Endothelial cell (in vitro differentiated cells): ENCODE measurements around the gene SERPINE1. TPM values are rescaled to one million over a fixed set of nuclear protein-coding genes. Genes with fewer than 3 reads are reported as not detected.

Source experiments
- DNase-seq: peaks from one replicate; pipeline ENCODE4 v3.0.0; 2021; ENCODE audit warnings: low spot score
- H3K27ac Mint-ChIP-seq: one replicate; pipeline ENCODE4 v1.8.0; 2021; ENCODE audit warnings: mixed read lengths, inconsistent platforms; ENCODE audit not compliant: unreplicated experiment
- H3K27me3 Mint-ChIP-seq: one replicate; pipeline ENCODE4 v1.8.0; 2021; ENCODE audit warnings: mild to moderate bottlenecking, moderate library complexity, mixed read lengths, inconsistent platforms; ENCODE audit not compliant: unreplicated experiment
- H3K36me3 Mint-ChIP-seq: one replicate; pipeline ENCODE4 v1.8.0; 2021; ENCODE audit warnings: mild to moderate bottlenecking, low read depth, mixed read lengths, inconsistent platforms; ENCODE audit not compliant: unreplicated experiment
- H3K4me1 Mint-ChIP-seq: one replicate; pipeline ENCODE4 v1.8.0; 2021; ENCODE audit warnings: mild to moderate bottlenecking, mixed read lengths, inconsistent platforms; ENCODE audit not compliant: unreplicated experiment
- H3K4me3 Mint-ChIP-seq: one replicate; pipeline ENCODE4 v1.8.0; 2021; ENCODE audit warnings: mild to moderate bottlenecking, mixed read lengths, inconsistent platforms; ENCODE audit not compliant: unreplicated experiment
- H3K9me3 Mint-ChIP-seq: one replicate; pipeline ENCODE4 v1.8.0; 2021; ENCODE audit warnings: mixed read lengths, inconsistent platforms; ENCODE audit not compliant: unreplicated experiment
- total RNA-seq: library from RNA; stranded (reverse); fragmentation: NEBNext Ultra II Directional; extraction: Animal tissue kit (Norgen Biotek cat#: 25700); gene quantifications from one replicate; pipeline ENCODE4 v1.2.1, GENCODE V29; 2021; ENCODE audit not compliant: unreplicated experiment
- TF ChIP-seq, protein P1 (sequence below): fragments of 200-600 bp; sonication (generic); IDR thresholded peaks from one replicate; pipeline ENCODE4 v1.5.0; 2021; ENCODE audit warnings: antibody characterized with exemption; ENCODE audit not compliant: unreplicated experiment

SERPINE1 gene
- total RNA-seq, 1 donor from 2014 or later: 0.80 TPM

DNA sequence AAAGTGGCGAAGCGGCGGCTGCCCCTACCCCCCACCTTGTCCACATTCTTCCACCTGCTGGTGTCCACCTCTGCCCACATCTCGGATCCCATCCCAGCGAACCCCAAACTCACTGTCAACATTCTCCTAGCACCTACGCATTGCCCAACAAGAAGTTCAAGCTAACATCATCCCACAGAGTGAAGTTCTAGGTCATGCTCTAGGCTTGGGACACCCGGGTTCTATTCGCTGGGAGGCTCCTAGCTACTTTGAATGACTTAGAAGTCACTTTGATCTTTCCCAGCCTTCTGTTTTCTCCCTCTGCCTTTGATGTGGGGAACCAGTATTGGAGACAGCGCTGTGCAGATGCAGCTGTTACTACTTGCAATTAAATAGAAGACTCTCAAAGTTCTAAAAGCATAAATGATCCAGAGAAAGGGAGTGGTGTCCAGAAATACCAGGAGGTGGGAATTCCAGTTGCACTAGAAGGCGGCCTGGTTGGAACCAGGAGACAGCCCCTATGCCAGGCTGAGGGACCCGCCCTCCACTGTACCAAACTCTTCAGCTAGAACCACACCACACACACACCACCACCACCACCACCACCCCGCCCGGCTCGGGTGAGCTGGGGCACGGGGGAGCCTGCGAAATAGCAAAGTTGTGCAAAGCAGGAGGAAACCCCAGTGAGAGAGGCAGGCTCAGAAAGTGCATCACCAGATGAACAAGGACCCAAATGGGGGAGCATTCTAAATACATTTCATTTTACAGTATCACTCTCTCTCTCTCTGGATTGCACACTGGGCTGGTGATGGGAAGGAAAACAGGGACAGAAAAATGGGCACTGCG is 43.9 kb downstream of the SERPINE1 start:
- H3K9me3 Mint-ChIP-seq: no peaks in the 10 kb centered on the region
- peak overlapping the region; percentile 53 for H3K27ac Mint-ChIP-seq
- DNase-seq: no peak
- H3K4me3 Mint-ChIP-seq: peak overlapping the region; percentile 51
- H3K36me3 Mint-ChIP-seq: peaks cover 7% of the 10 kb centered on the region
- TF ChIP-seq, protein P1, sequence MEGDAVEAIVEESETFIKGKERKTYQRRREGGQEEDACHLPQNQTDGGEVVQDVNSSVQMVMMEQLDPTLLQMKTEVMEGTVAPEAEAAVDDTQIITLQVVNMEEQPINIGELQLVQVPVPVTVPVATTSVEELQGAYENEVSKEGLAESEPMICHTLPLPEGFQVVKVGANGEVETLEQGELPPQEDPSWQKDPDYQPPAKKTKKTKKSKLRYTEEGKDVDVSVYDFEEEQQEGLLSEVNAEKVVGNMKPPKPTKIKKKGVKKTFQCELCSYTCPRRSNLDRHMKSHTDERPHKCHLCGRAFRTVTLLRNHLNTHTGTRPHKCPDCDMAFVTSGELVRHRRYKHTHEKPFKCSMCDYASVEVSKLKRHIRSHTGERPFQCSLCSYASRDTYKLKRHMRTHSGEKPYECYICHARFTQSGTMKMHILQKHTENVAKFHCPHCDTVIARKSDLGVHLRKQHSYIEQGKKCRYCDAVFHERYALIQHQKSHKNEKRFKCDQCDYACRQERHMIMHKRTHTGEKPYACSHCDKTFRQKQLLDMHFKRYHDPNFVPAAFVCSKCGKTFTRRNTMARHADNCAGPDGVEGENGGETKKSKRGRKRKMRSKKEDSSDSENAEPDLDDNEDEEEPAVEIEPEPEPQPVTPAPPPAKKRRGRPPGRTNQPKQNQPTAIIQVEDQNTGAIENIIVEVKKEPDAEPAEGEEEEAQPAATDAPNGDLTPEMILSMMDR: no peak
- H3K4me1 Mint-ChIP-seq: peaks cover 23% of the 10 kb centered on the region
- H3K27me3 Mint-ChIP-seq: peaks cover 59% of the 10 kb centered on the region

DNA sequence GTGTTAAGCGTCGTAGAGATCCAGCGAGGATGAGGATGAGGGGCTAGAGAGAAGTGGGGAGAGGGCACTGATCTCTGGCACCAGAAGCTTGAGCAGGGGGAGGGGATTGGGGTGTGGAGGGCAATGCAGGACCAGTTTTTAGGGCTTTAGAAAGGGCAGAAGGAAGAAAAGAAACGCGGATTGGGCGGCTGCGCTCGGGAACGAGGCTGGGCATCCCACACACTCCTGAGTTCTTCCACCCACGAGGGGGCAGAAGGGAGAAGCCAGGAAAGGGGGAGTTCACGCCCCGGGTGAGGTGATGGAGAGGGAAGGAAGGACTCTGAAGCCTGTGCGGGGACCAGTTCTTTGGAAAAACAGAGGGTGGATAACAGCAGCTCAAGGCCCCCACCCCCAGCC is 44.5 kb downstream of the SERPINE1 start:
- no peak for DNase-seq
- Mint-ChIP-seq H3K36me3 (peaks cover 7% of the 10 kb centered on the region), H3K9me3 (no peaks in the 10 kb centered on the region), H3K27ac (peak overlapping the region; percentile 53), H3K27me3 (peaks cover 59% of the 10 kb centered on the region), H3K4me3 (peak overlapping the region; percentile 39), H3K4me1 (peaks cover 20% of the 10 kb centered on the region)
- TF ChIP-seq, protein P1: no peak

DNA sequence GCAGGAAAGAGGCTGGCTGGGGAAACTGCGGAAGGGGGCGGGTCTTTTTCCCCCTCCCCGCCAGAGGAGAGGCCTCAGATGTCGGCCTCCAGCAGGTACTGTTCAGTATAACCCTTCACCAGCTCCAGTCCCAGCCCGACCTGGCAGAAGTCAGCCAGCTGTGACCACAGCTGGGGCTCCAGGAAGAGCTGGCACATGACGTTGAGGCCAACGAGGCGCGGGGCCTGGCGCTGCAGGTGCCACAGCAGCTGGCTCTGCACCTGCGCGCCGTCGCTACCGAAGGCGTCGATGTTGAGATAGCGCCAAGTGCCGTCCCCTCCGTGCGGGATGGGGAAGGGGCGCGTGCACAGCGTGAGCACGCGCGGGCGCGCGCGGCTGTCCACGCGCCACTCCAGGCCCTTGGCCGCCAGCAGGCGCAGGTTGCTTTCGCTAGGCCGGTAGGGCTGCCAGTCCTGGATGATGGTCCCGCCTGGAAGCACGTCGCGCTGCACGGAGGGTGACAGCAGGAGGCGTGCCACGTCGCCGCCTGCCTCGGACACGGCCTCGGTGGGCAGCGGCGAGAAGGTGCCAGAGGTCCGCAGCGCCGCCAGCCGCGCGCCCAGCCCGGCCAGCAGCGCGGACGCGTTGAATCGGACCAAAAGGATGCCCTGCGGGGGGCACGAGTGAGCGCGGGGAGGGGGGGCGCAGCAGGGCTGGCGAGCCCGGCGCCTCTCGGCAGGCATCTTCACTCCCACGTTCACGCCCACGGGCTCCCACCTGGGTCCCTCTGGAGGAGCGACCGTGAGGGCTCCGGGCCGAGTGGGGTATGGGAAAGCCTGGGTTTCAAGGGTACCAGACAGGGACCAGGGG is 45.3 kb downstream of the SERPINE1 start:
- Mint-ChIP-seq H3K36me3 (peaks cover 7% of the 10 kb centered on the region), H3K4me1 (peaks cover 20% of the 10 kb centered on the region), H3K4me3 (no peak overlapping the region), H3K27me3 (peaks cover 60% of the 10 kb centered on the region), H3K9me3 (no peaks in the 10 kb centered on the region), H3K27ac (no peak overlapping the region)
- DNase-seq: no peak
- TF ChIP-seq, protein P1: no peak

DNA sequence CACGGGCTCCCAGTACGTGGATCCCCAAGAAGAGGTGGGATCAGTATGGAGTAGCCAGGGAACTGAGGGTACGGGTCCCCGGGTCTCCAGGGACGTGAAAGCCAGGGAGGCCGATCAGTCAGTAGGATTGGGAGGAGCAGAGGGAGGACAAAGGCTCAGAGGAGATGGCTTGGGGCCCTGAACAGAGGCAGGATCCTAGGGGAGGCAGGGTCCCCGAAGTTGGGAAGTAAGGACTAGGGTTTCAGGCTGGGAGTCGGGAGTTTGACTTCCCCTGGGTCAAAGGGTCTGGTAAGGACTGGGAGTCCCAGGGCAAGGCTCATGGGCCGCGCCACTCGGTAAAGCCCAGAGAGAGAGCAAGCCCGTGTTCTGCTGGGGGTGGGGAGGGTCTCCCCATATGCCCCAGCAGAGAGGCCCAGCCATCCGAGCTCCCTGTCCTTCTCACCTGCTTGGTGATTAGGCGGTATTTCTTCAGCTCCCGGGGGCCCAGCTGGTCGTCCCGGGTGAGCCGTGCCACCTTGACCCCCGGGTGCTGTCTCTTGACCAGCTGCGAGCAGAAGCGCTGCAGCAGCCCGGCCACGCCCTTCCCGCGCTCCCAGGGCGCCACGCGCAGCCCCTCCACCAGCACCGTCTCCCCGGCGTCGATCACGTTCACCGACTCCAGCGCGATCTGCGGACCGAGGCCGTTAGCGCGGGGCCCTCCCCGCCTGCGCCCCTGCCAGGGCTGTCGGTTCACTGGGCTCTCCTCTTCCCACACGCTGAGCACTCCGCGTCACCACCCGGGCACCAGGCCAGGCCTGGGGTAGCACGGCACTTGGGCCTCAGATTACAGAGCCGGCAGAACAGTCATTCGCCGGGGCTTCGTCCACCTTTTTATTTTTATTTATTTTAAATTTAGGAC is 46.2 kb downstream of the SERPINE1 start:
- TF ChIP-seq, protein P1: no peak
- Mint-ChIP-seq H3K27ac (no peak overlapping the region), H3K27me3 (peaks cover 56% of the 10 kb centered on the region), H3K4me3 (no peak overlapping the region), H3K4me1 (peaks cover 20% of the 10 kb centered on the region), H3K9me3 (no peaks in the 10 kb centered on the region), H3K36me3 (peaks cover 7% of the 10 kb centered on the region)
- no peak for DNase-seq
